Stimulated activated CD8-positive, alpha-beta memory T cell treated with anti-CD3 and anti-CD28 coated beads, Interleukin-4, amount 100 ng/mL, for 24 hours (primary cell): ENCODE data around the gene UBE2M.
A peak's percentile ranks its signal among the peaks of the same experiment; 100 is the strongest.
"Not testable (repeated sequence)": the region's sequence is repeated elsewhere in the genome, so short reads cannot be mapped to it uniquely, and the experiment has no call there.

Source experiments
- DNase-seq: peaks from one replicate; pipeline ENCODE4 v3.0.0-alpha.2; 2020; ENCODE audit warnings: low read depth

The UBE2M gene

DNA sequence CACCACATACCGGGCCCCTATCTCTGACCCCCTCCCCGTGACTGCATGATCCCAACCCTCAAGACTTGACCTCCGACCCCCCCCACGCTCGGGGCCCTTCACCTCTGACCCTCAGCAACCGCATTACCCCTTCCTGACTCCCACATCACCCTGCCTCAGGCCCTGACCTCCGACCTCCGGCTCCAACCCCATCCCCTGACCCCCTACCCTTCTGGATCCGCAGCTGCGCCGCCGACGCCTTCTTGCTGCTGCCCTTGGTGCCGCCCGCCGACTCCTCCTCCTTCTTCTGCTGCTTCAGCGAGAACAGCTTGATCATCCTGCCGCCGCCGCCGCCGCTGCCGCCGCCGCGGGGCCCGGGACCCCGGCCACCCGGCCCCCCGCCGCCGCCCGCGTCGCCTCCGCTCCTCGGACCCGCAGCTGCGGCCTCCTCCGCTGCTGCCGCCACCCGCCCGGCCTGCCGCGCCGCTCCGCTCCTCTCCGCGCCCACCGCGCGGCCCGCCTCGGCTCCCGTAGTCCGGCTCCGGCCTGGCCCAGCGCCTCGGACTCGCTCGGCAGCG lies at the start of gene UBE2M:
UBE2M (minus strand) TSS at position 546 of the 557 bp plus-strand sequence; CDS start at position 316, 230 bp downstream.
- DNase-seq: no peak

DNA sequence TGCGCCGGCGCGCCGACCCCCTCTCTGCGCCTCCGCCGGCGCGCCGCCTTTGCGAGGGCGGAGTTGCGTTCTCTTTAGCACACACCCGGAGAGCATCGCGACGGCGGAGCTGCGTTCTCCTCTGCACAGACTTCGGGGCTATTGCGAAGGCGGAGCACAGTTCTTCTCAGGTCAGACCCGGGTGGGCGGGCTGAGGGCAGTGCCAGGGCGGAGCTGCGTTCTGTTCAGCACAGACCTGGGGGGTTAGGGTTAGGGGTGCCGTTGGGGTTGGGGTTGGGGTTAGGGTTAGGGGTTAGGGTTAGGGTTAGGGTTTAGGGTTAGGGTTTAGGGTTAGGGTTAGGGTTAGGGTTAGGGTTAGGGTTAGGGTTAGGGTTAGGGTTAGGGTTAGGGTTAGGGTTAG lies 48.8 kb upstream of the UBE2M start:
- not testable (repeated sequence) for DNase-seq

DNA sequence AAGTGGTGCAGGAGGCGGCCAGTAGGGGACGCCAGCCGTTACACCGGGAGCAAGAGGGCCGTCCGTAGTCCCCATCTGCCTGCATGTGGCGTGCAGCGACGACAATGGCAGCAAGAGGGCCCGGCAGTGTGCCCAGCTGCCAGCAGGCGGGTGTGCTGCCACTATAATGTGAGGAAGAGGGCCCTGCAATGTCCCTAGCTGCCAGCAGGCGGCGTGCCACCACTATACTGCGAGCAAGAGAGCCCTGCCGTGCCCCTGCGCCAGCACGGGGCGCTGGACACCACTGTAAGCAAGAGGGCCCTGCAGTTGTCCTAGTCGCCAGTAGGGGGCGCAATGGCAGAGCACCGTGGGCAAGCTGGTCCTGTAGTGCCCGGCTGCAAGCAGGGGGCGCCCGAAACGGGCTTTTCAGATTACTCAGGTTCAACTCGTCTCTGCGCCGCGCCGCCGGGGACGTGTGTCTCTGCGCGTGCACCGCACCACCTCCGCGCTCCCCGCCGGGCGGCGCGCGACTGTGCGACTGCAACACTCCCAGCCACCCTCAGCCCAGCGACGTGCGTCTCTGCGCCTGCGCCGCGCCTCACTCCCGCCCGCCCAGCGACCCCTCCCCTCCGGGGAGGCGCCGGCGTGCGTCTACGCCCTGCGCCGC lies 48.0 kb upstream of the UBE2M start:
- not testable (repeated sequence) for DNase-seq

DNA sequence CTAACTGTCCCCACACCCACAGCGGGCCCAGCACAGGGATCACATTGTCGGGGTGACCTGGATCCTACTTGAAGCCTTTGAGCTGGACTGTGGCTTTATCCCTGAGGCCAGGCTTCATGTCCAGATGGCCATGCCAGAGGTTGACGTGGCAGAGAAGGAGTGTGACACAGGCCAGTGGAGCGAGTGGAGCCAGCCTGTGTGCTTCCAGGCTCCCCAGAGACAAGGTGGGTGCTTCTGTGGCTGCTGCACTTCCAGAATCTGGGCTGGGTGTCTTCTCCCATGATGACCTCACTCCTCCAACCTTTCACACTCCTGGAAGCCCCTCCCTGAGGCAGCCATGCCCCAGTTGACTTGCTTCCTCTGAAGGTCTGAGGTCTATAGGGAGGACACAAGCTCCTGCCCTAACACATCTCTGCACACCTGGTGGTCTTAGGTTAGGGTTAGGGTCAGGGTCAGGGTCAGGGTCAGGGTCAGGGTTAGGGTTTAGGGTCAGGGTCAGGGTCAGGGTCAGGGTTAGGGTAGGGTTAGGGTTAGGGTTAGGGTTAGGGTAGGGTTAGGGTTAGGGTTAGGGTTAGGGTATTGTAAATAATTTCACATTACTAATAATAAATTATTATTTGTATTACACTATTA lies 27.8 kb upstream of the UBE2M start:
- no peak for DNase-seq

DNA sequence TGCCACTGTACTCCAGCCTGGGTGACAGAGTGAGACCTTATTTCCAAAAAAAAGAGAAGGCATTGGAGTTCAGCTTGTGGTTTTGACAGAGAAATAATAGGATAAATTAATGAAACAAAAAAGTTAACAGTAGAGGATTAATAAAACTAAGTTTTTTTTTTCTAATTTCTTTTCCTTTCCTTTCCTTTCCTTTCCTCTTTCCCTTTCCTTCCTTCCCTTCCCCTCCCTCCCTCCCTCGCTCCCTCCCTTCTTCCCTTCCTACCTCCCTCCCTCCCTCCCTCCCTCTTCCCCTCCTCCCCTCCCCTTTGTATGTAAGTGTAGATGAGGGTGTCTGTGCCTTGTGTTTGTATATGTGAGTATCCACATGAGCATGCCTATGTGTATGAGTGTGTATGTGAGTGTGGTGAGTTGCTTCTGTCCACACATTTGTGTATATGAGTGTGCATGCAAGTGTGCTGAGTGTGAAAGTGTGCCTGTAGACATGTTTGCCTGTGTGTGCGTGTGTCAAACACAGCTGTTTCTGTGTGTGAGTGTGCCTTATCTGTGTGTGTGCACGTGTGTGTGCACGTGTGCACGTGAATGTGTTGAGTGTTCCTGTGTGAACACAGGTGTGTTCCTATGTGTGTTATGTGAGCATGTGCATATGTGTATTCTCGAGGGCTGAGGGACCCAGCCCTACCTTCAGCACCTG lies 27.2 kb upstream of the UBE2M start:
- no peak for DNase-seq

DNA sequence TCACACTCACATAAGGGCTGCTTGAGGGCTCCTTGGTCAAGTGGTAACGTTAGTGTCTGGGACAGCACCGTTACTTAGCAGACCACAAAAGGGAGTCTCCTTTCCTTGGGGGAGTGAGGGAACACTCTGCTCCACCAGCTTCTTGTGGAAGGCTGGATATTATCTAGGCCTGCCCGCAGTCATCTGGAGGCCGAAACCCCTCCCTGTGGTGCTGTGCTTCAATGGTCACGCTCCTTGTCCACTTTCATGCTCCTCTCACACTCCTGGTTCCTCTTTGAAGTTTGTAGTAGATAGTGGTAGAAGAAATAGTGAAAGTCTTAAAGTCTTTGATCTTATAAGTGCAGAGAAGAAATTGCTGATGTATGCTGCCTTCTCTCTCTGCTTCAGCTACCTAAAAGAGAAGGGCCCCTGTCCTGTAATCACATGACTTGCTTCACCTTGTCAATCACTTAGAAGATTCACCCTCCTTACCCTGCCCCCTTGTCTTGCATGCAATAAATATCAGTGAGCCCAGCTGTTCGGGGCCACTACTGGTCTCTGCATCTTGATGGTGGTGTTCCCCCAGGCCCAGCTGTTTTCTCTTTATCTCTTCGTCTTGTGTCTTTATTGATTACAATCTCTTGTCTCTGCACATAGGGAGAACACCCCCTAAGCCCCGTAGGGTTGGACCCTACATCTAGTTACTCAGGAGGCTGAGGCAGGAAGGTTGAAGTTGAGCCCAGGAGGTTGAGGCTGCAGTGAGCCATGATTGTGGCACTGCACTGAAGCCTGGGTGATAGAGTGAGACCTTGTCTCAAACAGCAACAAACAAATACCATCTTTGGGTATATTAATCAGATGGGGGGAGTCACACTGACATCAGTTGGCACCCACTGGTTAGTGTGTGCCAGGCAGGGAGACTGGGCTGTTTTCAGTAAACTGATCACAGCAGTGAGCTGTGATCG lies 26.4 kb upstream of the UBE2M start:
- no peak for DNase-seq

DNA sequence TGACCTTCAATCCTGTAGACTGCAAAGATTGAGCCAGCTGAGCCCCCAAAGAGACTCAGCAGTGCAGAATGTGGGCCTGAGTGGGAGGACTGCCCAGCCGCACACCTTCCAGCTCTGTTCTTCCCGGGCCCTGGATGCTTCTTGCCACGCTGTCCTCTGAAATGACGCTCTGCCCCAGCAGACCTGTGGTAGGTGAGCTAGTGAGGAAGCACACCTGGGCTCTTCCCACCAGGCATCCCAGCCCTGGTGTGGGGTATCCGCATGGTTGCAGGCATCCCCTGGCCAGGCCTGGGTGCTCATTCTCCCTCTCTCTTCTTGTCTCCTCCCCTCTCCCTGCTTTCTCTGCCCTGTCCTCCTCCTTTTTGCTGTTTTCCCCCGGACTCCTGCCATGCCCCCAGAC lies 24.6 kb upstream of the UBE2M start:
- no peak for DNase-seq

DNA sequence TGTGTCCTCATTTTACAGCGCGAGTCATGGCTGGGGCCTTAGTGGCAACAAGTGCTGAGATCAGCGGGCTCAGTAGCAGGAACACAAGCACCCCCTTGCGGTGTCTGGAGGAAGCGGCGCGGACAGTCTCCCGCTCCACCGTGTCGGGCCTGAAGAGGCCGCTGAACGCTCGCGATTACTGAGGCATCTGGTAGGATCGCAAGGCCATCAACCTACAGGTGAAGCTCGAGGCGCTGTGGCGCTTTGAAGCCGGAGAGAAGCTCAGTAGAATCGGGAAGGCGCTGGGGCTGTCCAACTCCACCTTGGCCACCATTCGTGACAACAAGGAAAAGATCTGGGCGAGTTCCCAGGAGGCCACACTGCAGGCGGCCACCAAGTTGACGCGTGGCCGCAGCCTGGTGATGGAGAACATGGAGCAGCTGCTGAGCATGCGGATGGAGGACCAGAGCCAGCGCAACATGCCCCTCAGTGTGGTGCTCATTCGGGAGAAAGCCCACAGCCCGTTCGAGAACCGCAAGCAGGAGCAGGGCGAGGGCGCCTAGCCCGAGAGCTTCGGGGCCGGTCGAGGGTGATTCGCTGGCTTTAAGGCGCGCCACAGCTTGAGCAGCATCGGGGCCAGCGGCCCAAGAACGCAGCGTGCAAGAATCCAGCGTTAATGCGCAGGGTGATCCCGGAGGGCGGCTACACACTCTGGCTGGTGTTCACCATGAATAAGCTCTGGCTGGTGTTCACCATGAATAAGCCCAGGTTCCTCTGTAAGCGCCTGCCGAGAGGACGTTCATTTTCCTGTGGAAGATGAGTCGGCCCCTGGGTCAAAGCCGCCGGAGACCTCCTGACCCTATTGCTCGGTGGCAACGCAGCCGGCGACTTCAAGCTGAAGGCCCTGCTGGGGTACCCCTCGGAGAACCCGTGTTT lies 23.1 kb upstream of the UBE2M start:
- peak; percentile 85 for DNase-seq

DNA sequence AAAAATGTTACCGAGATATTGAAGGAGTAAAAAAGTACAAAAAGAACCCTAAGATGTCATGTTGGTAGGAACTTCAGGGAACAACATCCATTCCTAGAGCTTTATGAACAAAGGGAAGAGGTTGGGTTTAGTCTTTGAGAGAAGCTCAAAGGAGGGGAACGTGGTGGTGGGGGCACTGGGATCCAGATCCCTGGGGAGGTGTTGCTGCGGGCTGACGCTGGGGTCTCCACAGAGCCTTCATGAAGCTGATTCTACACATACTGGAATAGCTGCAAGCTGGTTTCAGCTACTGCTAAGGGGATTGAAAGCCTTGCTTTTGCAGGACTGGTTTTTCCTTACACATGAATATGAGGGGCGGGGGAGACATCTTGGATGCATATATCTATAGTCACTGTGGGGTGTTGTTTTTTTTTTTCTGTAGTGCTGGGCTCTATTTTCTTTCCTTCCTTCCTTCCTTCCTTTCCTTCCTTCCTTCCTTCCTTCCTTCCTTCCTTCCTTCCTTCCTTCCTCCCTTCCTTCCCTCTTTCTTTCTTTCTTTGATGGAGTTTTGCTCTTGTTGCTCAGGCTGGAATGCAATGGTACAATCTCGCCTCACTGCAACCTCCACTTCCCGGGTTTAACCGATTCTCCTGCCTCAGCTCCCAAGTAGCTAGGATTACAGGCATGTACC lies 21.2 kb upstream of the UBE2M start:
- no peak for DNase-seq

DNA sequence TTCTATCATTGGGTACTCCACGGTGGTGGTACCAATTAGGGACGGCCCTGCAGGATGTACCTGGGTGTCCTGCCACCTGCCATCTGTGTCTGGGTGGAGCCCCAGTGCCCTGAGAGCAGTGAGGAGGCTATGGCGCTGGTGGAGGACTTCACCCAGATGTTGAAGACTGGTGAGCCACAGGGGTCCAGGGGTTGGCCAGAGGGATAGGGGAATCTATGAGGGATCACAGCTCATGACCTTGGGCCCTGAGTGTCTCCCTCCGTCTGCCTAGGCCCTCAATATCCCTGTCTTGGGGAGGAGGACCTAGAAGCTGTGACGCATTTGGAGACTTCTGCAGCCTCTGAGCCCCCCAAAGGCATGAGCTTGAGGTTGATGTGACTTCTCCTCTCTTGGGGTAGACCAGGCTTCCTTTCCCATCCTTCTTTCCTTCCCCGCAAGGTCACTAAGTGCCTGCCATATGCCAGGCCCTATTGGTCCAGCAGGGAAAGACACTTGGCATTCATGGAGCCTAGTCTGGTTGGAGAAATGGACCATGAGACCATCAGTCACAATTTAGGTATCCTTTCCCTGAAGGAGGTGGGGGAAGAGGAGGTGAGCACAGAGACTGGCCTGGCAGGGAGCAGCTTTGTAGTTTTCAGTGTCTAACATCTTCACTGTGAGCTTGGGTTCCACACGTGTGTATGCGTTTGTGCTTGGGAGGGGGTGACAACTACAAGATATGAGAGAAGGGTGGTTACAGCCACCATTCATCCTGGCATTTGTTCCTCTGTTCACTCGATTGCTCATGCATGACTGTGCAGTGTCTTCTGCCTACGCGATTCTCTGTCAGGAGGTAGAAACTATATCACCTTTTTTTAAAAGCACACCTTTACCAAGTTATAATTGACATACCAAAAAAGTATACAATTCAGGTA lies 19.9 kb upstream of the UBE2M start:
- no peak for DNase-seq

DNA sequence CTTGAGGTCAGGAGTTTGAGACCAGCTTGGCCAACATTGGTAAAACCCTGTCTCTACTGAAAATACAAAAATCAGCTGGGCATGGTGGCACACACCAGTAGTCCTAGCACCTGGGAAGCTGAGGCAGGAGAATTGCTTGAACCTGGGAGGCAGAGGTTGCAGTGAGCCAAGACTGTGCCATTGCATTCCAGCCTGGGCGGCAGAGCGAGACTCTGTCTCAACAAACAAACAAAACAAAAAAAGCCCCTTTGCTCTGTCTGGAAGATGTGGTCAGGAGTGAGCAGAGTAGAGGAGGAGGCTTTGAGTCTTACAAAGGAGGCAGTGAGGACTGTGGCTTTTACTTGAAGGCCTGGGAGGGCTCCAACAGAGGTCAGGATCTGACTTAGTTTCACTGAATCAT lies 19.2 kb upstream of the UBE2M start:
- not testable (repeated sequence) for DNase-seq

DNA sequence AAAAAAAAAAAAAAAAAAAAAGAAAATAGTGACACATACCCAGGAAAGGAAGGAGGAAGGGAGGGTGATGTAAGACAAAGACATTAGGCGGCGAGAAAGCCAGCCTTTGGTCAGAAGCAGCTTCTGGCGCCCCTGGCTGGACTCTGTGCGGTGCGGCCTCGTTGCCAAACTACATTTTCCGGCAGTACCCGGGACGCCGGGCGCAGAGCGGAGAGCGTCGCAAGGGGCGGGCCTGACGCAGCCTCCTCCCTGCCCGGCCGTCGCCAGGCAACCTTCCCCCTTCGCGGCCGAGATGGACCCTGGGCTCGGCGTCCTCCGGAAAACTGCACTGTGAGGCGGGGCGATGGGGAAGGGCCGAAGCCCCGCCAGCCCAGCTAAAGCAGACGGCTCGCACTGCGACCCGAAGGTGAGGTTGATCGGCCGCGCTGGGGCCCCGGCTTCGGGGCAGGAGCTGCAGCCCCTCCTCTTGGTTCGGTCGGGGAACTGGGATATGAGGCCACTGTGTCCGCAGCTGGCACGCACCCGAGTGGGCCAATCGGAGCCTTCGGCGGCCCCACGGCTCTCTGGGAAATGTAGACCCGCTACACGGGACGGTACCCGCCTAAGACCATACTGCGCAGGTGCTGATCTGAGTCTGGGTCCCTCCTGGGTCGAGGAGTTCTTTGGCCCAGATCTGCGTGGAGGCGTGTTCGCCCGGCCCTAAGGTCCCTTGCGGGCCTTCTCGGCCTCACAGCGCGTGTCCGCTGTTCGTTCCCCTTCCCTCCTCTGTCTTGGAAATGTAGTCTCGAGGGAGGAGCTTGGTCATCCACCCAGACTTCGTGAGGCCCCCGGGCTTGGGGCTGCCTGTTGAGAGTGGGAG lies 17.0 kb upstream of the UBE2M start:
- DNase-seq: peak; percentile 76

DNA sequence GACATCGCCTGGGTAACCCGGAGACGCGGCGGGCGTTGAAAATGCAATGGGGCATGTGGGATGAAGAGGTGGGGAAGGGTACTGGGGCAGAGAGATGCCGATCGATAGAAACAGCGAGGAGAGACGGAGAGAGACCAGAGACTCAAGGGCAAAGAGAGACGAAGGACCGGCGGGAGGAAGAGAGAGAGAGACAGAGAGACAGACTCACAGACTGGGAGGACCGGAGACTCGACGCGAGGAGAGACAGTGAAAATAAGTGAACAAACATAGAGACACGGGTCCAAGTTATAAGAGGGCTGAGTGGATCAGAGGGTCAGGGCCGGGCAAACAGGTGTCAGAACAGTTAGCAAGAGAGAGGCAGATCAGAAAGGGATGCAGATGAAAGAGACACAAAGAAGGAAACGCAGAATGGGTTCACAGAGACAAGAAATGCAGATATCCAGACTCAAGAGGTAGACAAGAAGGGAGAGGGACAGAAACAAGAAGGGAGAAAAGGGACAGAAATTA lies 15.3 kb upstream of the UBE2M start:
- no peak for DNase-seq

DNA sequence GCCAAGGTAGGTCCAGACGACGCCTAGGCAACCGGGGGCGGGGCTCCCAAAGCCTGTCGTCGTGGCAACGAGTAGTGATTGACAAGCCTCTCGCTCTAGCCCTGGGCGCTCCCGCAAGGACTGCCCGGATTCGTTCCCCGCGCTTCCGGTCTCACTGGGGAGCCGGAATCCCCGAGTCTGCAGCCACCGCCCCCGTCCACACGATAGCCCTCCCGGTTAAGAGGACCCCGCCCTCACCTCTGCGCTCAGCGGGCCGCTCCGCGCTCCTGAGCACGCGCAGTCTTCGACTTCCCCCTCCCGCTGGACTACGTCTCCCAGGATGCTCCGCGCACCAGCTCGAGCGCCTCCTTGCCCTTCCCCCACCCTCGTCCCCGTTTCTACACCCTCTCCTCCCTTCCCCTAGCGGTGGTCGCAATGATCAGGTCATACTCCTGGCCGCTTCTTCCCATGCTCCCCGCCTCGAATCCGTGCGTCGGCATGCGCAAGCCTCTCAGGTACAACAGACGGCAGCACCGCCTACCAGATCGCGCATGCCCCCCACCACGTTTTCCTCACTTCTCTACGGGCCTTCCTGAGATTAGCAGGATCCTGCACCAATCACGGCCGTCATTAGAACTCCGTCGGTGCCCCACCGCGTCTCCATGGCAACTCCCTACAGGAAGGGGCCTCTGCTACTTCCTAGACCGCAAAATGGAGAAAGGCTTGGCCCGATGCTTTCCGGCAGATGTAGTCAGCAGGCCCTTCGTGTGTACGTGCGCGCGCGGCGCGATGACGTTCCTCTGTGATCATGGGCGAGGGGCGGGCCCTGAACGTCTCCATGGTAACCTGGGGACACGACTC lies 14.6 kb upstream of the UBE2M start, which contains the start of gene MZF1:
MZF1 (minus strand) TSS at position 518 of the 840 bp plus-strand sequence. CDS start 1,946 bp downstream, outside the sequence.
- DNase-seq: peak; percentile 99

DNA sequence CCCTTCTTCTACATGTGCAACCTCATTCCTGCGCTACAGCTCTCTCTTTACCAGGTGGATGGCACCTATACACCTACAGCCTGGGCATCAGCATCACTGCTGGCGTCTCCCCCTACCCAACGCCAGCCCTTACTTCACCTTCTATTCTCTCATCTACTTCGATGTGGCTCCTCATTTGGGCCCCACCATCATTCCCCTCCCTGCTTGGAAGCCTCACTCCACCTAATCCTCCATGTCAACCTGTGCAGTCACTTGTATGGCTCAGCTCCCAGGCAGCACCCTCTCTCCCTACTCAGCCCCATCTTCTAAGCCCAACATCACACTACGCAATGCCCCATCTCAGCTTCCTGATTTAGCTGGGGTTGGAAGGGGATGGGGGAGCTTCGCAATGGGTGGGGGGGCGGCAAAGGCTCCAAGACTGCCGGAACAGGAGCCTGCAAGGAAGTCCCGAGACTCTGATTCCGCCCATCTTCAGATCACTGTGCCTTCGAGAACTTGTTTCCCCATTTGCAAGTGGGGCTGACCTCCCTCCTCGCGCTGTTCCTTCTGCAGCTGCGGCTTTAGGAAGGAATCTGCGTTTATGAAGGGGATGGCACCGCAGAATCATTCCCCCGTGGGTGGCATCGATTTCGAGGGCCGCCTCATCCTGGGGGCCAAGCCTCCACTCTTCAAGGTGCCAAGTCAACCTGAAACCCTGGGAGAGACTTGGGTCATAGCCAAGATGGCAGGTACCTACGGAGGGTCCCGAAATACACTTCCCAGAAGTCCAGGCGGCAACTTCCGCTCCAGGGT lies 13.8 kb upstream of the UBE2M start:
- no peak for DNase-seq

DNA sequence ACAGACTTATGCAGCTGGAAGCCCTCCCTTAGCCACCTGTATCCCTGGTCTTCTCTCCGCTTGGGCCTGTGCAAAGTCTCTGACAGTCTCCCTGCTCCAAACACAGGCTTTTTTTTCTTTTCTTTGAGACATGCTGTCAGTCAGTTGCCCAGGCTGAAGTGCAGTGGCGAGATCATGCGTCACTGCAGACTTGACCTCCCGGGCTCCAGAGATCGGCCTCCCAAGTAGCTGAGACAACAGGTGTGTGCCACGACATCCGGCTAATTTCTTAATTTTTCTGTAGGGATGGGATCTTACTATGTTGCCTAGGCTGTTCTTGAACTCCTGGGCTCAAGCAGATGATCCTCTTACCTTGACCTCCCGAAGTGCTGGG lies 13.2 kb upstream of the UBE2M start:
- no peak for DNase-seq
